Endothelial cell (in vitro differentiated cells): ENCODE measurements around the gene PPP2R2C. TPM values are rescaled to one million over a fixed set of nuclear protein-coding genes. Genes with fewer than 3 reads are reported as not detected.

Source experiments
- DNase-seq: peaks from one replicate; pipeline ENCODE4 v3.0.0; 2021; ENCODE audit warnings: low spot score
- H3K27ac Mint-ChIP-seq: one replicate; pipeline ENCODE4 v1.8.0; 2021; ENCODE audit warnings: mixed read lengths, inconsistent platforms; ENCODE audit not compliant: unreplicated experiment
- H3K27me3 Mint-ChIP-seq: one replicate; pipeline ENCODE4 v1.8.0; 2021; ENCODE audit warnings: mild to moderate bottlenecking, moderate library complexity, mixed read lengths, inconsistent platforms; ENCODE audit not compliant: unreplicated experiment
- H3K36me3 Mint-ChIP-seq: one replicate; pipeline ENCODE4 v1.8.0; 2021; ENCODE audit warnings: mild to moderate bottlenecking, low read depth, mixed read lengths, inconsistent platforms; ENCODE audit not compliant: unreplicated experiment
- H3K4me1 Mint-ChIP-seq: one replicate; pipeline ENCODE4 v1.8.0; 2021; ENCODE audit warnings: mild to moderate bottlenecking, mixed read lengths, inconsistent platforms; ENCODE audit not compliant: unreplicated experiment
- H3K4me3 Mint-ChIP-seq: one replicate; pipeline ENCODE4 v1.8.0; 2021; ENCODE audit warnings: mild to moderate bottlenecking, mixed read lengths, inconsistent platforms; ENCODE audit not compliant: unreplicated experiment
- H3K9me3 Mint-ChIP-seq: one replicate; pipeline ENCODE4 v1.8.0; 2021; ENCODE audit warnings: mixed read lengths, inconsistent platforms; ENCODE audit not compliant: unreplicated experiment
- CTCF ChIP-seq: fragments of 200-600 bp; sonication (generic); IDR thresholded peaks from one replicate; pipeline ENCODE4 v1.5.0; 2021; ENCODE audit warnings: antibody characterized with exemption; ENCODE audit not compliant: unreplicated experiment
- total RNA-seq: library from RNA; stranded (reverse); fragmentation: NEBNext Ultra II Directional; extraction: Animal tissue kit (Norgen Biotek cat#: 25700); gene quantifications from one replicate; pipeline ENCODE4 v1.2.1, GENCODE V29; 2021; ENCODE audit not compliant: unreplicated experiment

Gene PPP2R2C
- total RNA-seq, 1 donor from 2014 or later = 1.7 TPM

- H3K4me3 Mint-ChIP-seq = peak overlapping the region; percentile 40
- H3K27me3 Mint-ChIP-seq = peaks cover 4% of the 10 kb centered on the region
- peaks cover 40% of the 10 kb centered on the region for H3K36me3 Mint-ChIP-seq
These were observed 179.3 kb downstream of the PPP2R2C start for GRCh38 chr4:6293097-6293445.

GRCh38 chr4:6292376-6293096 is 179.9 kb downstream of the PPP2R2C start:
- peaks cover 4% of the 10 kb centered on the region for H3K4me1 Mint-ChIP-seq
- no peak for DNase-seq
- no peak overlapping the region for H3K4me3 Mint-ChIP-seq
- TF ChIP-seq CTCF = no peak
- H3K27me3 Mint-ChIP-seq = peaks cover 4% of the 10 kb centered on the region
- H3K27ac Mint-ChIP-seq = no peak overlapping the region
- H3K9me3 Mint-ChIP-seq = no peaks in the 10 kb centered on the region
- peaks cover 37% of the 10 kb centered on the region for H3K36me3 Mint-ChIP-seq

More at GRCh38 chr4:6293097-6293445, 179.3 kb downstream of the PPP2R2C start:
- DNase-seq = no peak
- no peak for TF ChIP-seq CTCF
- H3K9me3 Mint-ChIP-seq = no peaks in the 10 kb centered on the region
- peak overlapping the region; percentile 53 for H3K27ac Mint-ChIP-seq
- H3K4me1 Mint-ChIP-seq = peaks cover 4% of the 10 kb centered on the region

- H3K27me3 Mint-ChIP-seq = peaks cover 4% of the 10 kb centered on the region
These were observed 180.6 kb downstream of the PPP2R2C start for GRCh38 chr4:6291784-6292297.

GRCh38 chr4:6290769-6291547 is 181.5 kb downstream of the PPP2R2C start:
- no peak for DNase-seq
- no peak for TF ChIP-seq CTCF
- Mint-ChIP-seq H3K36me3 (peaks cover 41% of the 10 kb centered on the region), H3K27me3 (peaks cover 2% of the 10 kb centered on the region), H3K9me3 (no peaks in the 10 kb centered on the region), H3K27ac (no peak overlapping the region), H3K4me3 (peak overlapping the region; percentile 69), H3K4me1 (peaks cover 4% of the 10 kb centered on the region)

More at GRCh38 chr4:6291784-6292297, 180.6 kb downstream of the PPP2R2C start:
- Mint-ChIP-seq H3K4me3 (no peak overlapping the region), H3K4me1 (peaks cover 4% of the 10 kb centered on the region), H3K9me3 (no peaks in the 10 kb centered on the region), H3K27ac (no peak overlapping the region), H3K36me3 (peaks cover 35% of the 10 kb centered on the region)
- no peak for TF ChIP-seq CTCF
- DNase-seq = no peak

GRCh38 chr4:6290256-6290655 is 182.2 kb downstream of the PPP2R2C start:
- Mint-ChIP-seq H3K9me3 (no peaks in the 10 kb centered on the region), H3K27ac (no peak overlapping the region), H3K4me3 (no peak overlapping the region), H3K36me3 (peaks cover 38% of the 10 kb centered on the region), H3K4me1 (peaks cover 4% of the 10 kb centered on the region), H3K27me3 (peaks cover 2% of the 10 kb centered on the region)
- DNase-seq = no peak
- TF ChIP-seq CTCF = no peak
